GM19467 (cell line): Measurements from ENCODE around the gene ULBP1.
"Not testable (repeated sequence)": the region's sequence is repeated elsewhere in the genome, so short reads cannot be mapped to it uniquely, and the experiment has no call there.

Source experiments
- ATAC-seq: cut with Tn5 transposase; IDR thresholded peaks from one replicate; pipeline ENCODE4 v1.9.1; 2021; ENCODE audit warnings: mild to moderate bottlenecking, moderate library complexity; ENCODE audit not compliant: unreplicated experiment

The ULBP1 gene, protein sequence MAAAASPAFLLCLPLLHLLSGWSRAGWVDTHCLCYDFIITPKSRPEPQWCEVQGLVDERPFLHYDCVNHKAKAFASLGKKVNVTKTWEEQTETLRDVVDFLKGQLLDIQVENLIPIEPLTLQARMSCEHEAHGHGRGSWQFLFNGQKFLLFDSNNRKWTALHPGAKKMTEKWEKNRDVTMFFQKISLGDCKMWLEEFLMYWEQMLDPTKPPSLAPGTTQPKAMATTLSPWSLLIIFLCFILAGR

DNA sequence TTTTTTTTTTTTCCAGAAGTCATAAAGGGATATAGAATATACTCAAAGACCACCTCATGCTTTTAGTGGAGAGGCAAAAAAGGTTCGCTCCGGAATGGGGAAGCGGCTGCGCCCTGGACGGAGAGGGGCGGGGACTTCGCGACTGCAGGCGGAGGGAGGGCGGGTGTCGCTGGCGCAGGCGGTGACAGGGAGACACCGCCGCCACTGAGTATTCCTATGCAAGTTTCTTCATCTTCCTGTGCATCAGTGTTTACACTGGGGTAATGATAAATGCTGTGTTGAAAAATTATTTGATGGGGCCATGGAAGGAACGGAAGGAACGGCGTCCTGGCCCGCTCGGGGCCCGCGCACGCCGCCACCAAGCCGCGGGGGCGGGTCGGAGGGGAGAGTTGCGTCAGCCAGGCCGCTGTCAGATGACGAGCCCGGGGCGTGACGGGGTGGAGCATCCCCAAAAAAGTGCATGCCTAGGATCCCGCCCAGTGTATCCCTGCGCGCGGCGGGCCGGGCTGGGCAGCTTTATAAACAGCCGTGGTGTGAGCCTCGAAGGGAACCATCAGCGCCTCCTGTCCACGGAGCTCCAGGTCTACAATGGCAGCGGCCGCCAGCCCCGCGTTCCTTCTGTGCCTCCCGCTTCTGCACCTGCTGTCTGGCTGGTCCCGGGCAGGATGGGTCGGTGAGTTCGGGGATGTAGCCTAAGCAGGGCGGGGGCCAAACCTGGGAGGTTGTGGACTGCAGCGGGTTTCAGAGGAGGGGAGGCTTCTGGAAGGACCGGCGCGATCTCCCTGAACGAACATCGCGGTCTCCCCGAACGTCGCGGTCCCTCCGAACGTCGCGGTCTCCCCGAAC lies at the start of gene ULBP1:
TSS of gene ULBP1 (plus strand) at position 482 of the 846 bp plus-strand sequence. CDS start at position 589, 107 bp downstream.
- peak; percentile 73 for ATAC-seq

DNA sequence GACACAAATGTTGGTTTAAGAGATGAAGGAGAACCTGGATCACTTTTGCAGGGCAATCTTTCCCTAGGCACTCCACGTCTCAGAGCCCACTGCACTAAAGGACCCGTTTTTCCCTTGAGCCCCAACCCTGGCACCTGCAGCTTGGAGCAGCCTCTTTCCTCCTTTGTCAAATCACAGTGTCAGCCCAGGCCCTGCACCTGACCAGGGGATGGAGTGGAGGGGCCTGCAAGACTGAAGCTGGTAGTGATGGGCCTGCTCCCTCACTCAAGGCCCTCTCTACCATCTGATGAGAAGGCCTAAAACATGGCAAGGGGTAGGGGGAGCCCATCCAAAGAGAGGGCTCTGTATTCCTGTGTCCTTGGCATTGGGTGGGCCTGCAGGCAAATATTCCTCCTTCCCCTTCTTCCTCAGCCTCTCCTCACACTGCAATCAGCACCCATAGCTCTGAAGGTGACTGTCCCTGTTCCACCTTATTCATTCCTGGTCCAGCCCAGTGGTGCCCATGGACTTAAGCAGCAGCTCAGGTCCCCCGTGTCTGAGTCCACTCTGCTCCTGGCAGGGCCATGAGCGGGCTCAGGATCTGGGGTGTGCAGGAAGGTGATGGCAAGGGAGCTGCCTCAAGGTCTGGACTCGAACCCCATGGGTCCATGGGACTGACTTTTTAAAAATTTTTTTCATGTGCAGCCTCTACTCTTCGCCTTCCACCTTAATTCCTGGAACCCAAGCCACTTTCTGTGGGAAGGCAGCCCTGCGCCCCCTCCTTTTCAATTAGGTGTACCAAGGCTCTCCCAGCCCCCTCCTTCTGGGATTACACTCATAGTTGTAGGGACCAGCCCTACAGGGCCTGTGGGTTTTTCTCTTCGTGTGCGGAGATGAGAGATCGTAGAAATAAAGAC lies 47.5 kb upstream of the ULBP1 start:
- ATAC-seq, result no peak

DNA sequence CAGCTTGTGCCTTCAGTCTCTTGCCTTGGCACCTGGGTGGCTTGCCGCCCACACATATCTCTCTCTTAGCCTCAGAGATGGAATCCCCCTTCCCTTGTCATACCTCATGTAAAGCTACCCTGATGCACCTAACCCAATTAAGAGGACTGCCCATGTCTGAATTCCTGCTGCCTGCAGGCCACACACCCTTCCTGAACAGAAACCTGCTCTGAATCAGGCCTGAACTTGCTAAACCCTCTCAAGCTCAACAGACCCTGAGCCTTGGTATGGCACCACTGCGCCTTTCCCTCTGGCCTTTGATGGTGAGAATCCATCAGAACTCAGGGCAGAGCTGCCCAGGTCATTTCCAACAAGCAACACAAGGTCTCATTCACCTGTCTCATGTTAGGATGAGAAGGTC lies 46.1 kb upstream of the ULBP1 start:
- ATAC-seq, result no peak

DNA sequence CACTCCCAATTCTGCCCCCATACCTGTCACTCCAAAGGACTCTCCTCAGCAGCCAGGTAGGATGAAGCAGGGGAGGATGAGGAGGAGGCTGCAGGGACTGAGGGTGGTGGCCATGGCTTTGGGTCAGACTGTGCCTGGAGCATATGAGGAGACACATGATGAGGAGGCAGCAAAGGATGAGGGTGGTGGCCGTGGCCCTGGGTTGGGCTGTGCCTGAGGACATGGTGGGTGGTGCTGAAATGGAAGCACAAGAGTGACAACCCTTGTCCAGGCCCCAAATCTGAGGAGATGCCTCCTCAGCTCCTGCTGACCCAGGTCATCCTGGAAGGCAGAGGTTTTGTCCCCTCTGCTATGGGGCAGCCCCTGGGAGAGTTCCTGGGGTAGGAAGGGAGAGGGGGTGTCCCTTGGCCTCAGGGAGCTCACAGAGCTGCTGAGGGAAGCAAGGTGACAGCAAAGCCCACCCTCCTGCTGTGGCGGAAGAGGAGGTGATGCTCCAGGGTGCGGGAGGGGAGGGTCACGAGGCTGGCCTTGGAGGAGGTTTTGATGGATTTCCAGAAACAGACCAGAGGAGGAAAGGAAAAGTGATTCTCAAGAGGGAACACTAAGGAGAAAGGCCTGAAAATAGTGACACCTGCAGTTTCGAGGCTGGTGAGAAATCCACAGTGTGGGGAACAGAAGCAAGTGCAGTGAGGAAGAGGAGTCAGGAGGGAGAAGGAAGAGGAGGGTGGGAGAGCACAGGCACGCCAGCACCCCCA lies 45.4 kb upstream of the ULBP1 start:
- no peak for ATAC-seq

DNA sequence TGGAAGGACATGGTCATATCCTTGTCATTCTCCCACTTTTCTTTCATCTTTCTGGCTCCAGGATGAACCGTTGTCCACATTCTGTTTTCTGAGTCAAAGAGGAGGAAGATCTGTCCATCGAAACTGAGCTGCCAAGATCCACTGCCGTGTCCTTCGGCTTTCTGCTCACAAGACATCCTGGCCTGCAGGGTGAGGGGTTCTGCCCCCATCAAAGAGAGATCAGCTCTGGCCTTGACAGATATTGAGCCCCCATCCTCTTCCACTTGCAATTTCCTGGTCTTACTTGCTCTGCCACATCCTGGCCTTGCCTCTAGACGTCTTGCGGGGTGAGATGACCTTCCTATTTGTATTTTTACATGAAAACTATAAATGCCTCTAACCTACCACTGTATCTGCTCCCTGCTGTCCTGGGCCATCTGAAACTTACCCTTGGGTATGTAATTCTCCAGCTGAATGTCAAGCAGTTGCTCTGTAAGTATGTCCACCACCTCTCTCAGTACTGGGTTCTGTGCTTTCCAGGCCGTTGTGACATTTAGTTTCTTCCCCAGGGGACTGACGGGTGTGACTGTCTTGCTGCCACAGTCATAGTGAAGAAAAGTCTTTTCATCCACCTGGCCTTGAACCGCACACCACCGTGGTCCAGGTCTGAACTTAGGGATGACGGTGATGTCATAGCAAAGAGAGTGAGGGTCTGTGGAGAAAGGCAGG lies 44.5 kb upstream of the ULBP1 start:
- not testable (repeated sequence) for ATAC-seq

DNA sequence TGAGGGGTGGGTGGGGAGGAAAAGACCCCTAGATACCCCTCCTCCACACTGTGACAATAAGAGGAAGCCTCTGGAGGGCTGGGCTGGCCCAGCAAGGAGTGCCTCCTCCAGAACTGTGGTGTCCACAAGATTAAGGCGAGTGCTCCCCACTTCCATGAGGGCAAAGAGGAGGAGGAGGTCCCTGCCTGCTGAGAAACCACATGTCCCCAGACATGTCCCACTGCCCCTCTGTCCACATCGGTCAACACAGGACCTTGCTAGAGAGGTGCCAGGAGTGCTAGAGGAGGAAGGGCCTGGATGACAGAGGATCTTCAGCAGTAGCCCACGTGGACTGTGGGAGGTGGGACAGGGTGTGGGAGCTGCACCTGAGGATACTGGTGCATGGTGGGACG lies 43.9 kb upstream of the ULBP1 start:
- ATAC-seq, result no peak

DNA sequence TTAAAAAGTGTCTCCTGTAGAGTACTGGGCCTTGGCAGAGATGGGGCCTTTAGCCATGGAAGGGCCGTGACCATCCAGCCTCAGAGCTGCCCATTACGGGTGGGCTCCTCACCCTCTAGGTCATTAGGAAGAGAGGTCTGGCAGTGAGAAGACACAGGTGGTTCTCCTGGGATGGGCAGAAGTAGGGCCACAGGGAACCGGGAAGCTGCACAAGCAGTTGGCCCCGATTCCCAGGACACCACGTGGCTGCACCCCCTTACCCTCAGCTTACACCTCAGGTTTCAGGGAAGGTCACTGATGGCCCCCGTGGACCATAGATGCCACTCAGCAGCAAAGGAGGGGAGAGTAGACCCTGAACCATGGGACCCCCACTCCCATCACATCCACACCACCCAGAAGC lies 42.4 kb upstream of the ULBP1 start:
- no peak for ATAC-seq

DNA sequence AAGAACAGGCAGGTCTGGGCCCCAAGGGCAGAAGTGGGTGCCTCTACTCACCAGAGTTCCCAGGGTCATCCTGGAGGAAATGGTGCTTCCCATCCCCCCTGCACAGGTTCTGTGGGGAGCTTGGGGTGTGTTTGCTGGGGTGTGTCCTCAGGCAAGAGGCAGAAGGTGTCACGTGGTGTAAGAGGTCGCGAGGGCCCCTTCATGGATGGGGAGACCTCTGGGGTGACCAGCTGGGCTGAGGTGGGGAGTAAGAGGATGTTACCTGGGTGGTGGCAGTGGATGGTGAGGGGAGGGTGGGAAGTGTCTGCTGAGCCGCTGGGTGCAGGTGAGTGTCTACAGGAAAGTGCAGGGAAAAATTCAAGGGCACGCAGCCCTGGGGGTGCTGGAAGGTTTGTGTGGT lies 41.7 kb upstream of the ULBP1 start:
- ATAC-seq, result not testable (repeated sequence)

DNA sequence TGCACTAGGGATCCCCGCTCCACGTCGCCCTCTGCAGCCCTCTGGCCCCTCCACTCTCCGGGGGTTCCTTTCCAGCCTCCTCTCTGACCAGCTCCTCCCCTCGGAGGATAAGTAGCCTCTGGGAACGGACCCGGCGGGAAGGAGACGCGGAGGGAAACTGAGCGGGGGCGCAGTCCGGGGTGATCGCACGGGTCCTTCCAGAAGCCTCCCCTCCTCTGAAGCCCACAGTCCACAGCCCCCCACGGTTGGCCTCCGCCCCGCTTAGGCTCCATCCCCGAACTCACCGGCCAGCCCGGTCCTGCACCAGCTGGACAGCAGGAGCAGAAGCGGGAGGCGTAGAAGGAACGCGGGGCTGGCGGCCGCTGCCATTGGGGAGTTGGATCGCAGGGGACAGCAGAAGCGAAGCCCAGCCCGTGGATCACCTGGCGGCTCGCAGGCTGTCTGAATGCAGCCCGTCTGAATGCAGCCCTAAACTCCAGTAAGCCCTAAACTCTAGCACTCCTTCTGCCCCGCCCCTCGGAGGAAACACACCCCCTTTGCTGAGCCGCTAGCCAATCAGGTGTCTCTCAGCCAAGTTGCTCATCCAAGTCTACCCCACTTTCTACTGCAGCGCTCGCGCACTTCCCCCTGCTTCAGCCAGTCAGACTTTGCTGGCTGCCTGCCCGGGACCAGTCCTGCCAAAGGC lies 41.0 kb upstream of the ULBP1 start, which contains the start of gene RAET1G:
TSS of gene RAET1G (minus strand) at position 480 of the 685 bp plus-strand sequence. CDS start at position 369, 111 bp downstream.
- no peak for ATAC-seq

DNA sequence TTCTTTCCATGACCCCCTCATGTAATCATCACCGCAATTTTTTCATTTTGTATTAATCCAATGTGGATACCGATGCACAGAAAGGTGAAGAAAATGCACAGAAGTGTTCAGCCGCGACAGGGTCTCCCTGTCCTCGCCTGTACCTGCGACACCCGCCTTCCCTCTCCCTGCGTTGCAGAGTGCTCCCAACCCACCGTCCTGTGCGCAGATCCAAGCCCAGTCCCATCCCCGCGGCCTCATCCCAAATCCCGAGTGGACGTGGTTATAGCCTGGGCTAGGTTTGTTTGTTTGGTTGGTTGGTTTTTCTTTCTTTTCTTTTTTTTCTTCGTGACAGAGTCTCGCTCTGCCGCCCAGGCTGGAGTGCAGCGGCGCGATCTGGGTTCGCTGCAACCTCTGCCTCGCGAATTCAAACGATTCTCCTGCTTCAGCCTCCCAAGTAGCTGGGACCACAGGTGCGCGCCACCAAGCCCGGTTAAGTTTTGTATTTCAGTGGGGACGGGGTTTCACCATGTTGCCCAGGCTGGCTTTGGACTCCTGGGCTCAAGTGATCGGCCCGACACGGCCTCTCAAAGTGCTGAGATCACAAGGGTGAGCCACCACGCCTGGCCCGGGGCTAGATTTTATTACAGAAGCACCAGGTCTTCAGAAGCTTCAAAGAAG lies 40.3 kb upstream of the ULBP1 start:
- no peak for ATAC-seq

DNA sequence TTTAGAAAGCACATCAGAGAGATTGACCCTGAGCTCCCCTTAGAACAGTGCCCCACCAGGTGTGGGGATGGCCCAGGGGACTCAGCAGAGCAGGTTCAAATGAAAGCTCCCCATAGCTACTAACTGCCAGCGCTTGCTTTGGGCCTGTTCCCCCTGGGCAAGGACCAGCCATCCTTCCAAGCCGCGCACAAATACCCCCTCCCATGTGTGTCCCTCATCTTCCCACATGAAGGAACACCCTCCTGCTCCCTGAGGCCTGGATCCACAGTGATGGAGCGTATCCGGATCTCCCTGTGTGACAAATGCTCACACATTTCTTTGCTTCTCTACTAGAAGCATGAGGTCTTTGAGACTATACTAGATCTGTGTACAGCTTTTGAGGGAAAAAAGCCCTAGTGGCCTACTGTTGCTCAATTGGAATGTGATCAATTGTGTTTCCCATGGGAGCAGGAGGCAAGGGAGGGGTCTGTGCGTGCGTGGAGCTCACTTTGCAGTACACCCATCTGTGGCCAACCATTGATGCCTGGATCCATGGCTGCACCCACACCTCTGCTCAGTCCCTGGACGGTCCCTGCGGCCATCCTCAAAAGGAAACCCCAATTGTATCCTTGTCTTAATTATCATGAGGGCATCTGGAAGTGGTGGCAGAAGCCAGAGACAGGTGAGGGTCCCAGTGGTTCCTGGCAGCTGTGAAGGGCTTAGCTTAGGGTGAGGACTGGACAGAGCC lies 39.4 kb upstream of the ULBP1 start:
- no peak for ATAC-seq

DNA sequence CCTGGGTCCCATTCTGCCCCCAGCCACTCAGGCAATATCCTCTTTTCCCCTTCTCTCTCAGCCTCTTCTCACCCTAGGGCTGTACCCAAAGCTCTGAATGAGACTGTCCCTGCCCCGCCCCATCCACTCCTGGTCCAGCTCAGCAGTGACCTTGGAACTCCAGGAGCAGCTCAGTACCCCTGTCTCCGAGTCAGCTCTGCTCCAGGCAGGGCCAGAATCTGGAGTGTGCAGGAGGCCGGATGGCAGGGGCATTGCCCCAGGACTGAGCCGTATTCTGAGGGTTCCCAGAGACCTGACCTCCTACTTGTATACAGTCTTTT lies 38.9 kb upstream of the ULBP1 start:
- ATAC-seq, result no peak

DNA sequence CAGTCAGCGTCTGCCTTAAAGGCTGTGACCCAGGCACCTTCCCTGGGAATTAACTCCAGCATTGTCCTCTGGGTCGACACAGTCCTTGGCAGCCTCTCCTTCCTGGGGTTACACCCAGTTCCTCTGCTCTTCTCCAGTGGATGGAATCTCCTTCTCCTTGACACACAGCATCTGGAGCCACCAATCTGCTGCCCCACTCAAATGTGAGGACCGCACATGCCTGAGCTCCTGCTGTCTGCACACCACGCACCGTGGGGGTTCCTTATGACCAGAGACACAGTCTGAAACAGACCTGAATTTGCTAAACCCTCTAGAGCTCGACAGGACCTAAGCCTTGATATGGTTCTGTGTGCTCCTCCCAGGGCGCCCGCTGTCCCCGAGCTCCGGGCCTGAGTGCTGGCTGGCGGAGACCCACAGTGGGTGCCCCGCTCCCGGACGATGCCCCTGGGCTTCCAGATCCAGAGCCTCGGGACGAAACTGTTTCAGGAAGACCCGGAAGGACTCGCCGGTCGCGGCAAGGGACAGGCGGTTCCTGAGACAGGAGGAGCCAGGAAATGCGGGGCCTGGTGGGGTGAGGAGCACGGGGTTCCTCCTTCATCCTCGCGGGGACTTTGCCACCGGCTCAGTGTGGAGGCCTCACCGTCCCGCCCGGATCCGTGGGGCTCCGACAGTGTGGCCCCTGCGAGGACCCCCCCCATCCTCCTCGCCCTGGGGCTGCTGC lies 38.3 kb upstream of the ULBP1 start:
- ATAC-seq, result no peak

DNA sequence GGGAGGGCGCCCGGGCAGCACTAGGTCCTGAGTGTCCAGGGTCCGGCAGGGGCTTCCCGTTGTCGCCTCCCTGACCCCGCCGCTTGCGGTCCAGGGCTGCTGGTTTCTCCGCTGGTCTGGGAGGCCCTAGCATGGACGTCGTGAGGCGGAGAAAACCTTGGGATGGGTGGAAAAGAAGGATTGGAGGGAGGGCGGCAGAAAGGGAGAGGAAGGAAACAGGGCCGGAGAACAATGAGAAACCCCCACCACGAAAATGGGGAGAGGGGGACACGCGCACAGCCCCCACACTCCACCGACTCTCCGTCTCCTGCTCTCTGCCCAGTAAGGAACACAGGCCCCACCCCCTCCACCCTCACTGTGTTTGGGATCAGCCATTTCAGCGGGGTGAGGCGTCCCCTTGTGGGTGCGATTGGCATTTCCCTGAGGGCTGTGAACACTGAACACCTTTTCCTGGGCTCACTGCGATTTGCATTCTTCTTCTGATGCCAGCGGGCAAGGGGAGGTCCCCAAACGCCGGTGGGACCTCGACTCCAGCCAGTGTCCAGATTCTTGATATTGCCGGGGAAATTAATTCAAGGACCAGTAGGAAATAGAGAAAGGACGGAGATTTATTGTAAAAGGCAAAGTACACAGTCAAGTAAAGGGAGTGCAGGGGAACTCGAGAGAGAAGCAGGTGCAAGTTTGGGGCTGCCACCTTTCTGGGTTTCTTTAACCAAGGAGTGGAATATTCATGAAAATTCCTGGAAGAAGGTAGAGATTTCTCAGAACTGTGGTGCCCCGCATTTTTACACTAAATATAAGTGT lies 37.6 kb upstream of the ULBP1 start:
- no peak for ATAC-seq

DNA sequence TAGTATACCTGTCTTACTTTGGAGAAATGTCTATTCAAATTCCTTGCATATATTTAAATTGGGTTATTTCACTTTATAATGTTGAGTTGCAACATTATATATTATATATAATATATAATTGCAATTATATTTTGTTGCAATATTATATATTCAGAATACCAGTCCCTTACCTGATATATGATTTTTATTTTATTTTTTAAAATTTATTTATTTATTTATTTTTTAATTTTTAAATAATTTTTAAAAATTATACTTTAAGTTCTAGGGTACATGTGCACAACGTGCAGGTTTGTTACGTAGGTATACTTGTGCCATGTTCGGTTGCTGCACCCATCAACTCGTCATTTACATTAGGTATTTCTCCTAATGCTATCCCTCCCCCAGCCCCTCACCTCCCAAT lies 36.7 kb upstream of the ULBP1 start:
- not testable (repeated sequence) for ATAC-seq

DNA sequence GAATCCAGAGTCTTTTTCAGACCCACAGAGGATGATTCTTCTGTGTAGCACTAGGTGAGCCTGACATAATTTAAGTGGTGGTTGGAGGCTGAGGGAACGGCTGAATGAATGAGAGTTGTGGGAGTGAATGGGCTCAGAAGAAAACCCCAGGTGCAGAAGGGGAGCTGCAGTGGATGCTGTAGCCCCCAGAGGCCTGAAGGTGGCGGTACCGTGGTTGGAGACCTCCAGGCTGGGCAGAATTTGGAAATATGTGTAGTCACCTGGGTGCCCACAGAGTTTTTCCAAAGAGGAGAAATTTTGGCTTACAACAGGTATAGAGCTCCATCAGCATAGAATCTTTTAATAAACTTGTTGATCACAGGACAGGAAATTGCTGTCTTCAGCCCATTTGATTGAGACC lies 34.3 kb upstream of the ULBP1 start:
- no peak for ATAC-seq

DNA sequence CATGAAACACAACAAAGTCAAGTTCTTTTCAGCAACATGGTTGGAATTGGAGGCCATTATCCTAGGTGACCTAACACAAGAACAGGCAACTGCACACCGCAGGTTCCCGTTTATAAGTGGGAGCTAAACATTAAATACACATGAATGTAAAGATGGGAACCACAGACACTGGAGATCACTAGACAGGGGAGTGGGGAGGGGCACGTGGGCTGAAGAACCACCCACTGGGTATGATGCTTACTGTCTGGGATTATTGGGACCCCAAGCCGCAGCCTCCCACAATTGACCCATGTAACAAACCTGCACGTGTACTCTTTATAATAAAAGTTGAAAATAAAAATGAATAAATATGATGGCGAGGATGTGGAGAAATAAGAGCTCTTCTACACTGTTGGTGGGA lies 32.2 kb upstream of the ULBP1 start:
- no peak for ATAC-seq
